Endothelial cell of umbilical vein (primary cell): ENCODE data around the gene USP8. TPM values are rescaled to one million over a fixed set of nuclear protein-coding genes. Genes with fewer than 3 reads are reported as not detected.

Experiments
- BruUV-seq: library from RNA; stranded (reverse); fragments of 400-500 nt; replicated peaks from 2 replicates; lab custom pipeline; 2021; lab: Mats Ljungman, UMichigan
- CTCF ChIA-PET: fragments of 300-600, 350-600 bp; sonication (Branson Sonifier 250); formaldehyde crosslinking; loops from one replicate; lab custom pipeline; 2021; ENCODE audit warnings: antibody characterized with exemption, inconsistent platforms; lab: Charles Lee
- POLR2A ChIA-PET: fragments of 300-600, 350-600 bp; sonication (Branson Sonifier 250); formaldehyde crosslinking; loops from one replicate; lab custom pipeline; 2021; ENCODE audit warnings: antibody characterized with exemption, inconsistent platforms; lab: Charles Lee
- DNase-seq: peaks from one replicate; pipeline ENCODE4 v3.0.0-alpha.2; 2011; ENCODE audit warnings: low read depth, low spot score
- FAIRE-seq: peaks from 2 replicates; lab custom pipeline; 2011; peaks lifted over from hg19 to GRCh38; lab: Jason Lieb, UNC
- H2AFZ ChIP-seq: 2 replicates; pipeline ENCODE4 v1.6.0; 2012; ENCODE audit warnings: low read depth, low read length, control low read depth, inconsistent platforms
- H3K27ac ChIP-seq: 2 replicates; pipeline ENCODE4 v1.5.1; 2011; ENCODE audit warnings: low read depth, mild to moderate bottlenecking, control low read depth, low read length, moderate library complexity; ENCODE audit not compliant: insufficient read depth
- H3K27me3 ChIP-seq, 2 experiments: 2 replicates each; pipeline versions ENCODE4 v1.6.0 to v1.6.1; 2011; ENCODE audit warnings: low read length in 2 of 2, mixed read lengths in 1 of 2; ENCODE audit not compliant: control insufficient read depth in 2 of 2, insufficient read depth in 2 of 2
- H3K36me3 ChIP-seq, 2 experiments: 2 replicates in 1 of 2; 3 replicates in 1 of 2; pipeline ENCODE4 v1.5.1; 2011; ENCODE audit warnings: low read length in 2 of 2, mild to moderate bottlenecking in 1 of 2, moderate library complexity in 1 of 2; ENCODE audit not compliant: control insufficient read depth in 2 of 2, insufficient read depth in 2 of 2; ENCODE audit errors: extremely low read depth in 1 of 2
- H3K4me1 ChIP-seq: 3 replicates; pipeline ENCODE4 v1.5.1; 2011; ENCODE audit warnings: mild to moderate bottlenecking, low read length; ENCODE audit not compliant: control insufficient read depth, insufficient read depth; ENCODE audit errors: extremely low read depth
- H3K4me2 ChIP-seq: 2 replicates; pipeline ENCODE4 v1.6.1; 2011; ENCODE audit warnings: low read length, control low read depth, mixed read lengths; ENCODE audit not compliant: insufficient read depth
- H3K4me3 ChIP-seq, 3 experiments: fragments of 200-600 bp in 1 of 3; sonication (generic), shearing (Covaris generic) in 1 of 3; replicated peaks in 1 of 3; 2 replicates each; pipeline ENCODE4 v1.5.1; 2011 to 2016; ENCODE audit warnings: control low read depth in 3 of 3, low read length in 3 of 3, mild to moderate bottlenecking in 2 of 3, inconsistent platforms in 1 of 3, low read depth in 1 of 3, moderate library complexity in 1 of 3; ENCODE audit not compliant: insufficient read depth in 1 of 3
- H3K79me2 ChIP-seq: 2 replicates; pipeline ENCODE4 v1.6.0; 2012; ENCODE audit warnings: low read length, inconsistent platforms; ENCODE audit not compliant: control insufficient read depth, insufficient read depth
- H3K9ac ChIP-seq: replicated peaks from 2 replicates; pipeline ENCODE3; 2011; ENCODE audit warnings: low read length, control low read depth; ENCODE audit not compliant: insufficient read depth; ENCODE audit errors: extremely low read depth
- H3K9me1 ChIP-seq: replicated peaks from 3 replicates; pipeline ENCODE4 v1.6.0; 2011; ENCODE audit warnings: mild to moderate bottlenecking, low read length; ENCODE audit not compliant: control insufficient read depth, insufficient read depth; ENCODE audit errors: extremely low read depth
- H3K9me3 ChIP-seq: replicated peaks from 2 replicates; pipeline ENCODE4 v1.5.1; 2012; ENCODE audit warnings: low read length, inconsistent platforms; ENCODE audit not compliant: control insufficient read depth, insufficient read depth
- H4K20me1 ChIP-seq: replicated peaks from 2 replicates; pipeline ENCODE3; 2011; ENCODE audit warnings: mild to moderate bottlenecking, low read length; ENCODE audit not compliant: control insufficient read depth, insufficient read depth; ENCODE audit errors: extremely low read depth
- EZH2 ChIP-seq: IDR thresholded peaks from 2 replicates; pipeline ENCODE4 v1.6.1; 2012; ENCODE audit warnings: borderline replicate concordance, low read depth, mild to moderate bottlenecking, moderate library complexity, low read length, inconsistent platforms; ENCODE audit not compliant: severe bottlenecking
- GATA2 ChIP-seq: IDR thresholded peaks from 2 replicates; pipeline ENCODE4 v1.7.0; 2011; ENCODE audit warnings: low read depth, mild to moderate bottlenecking, moderate library complexity, mixed read lengths, low read length; ENCODE audit not compliant: insufficient read length, insufficient read depth
- JUN ChIP-seq: IDR thresholded peaks from 2 replicates; pipeline ENCODE4 v1.6.1; 2011; ENCODE audit warnings: borderline replicate concordance, low read depth; ENCODE audit not compliant: insufficient read length, insufficient read depth
- MYC ChIP-seq: IDR thresholded peaks from one replicate; pipeline ENCODE4 v1.6.1; 2011; ENCODE audit warnings: mild to moderate bottlenecking, low read depth, low read length
- POLR2AphosphoS5 ChIP-seq: IDR thresholded peaks from 2 replicates; pipeline ENCODE4 v1.6.1; 2012; ENCODE audit warnings: low read depth, mild to moderate bottlenecking, control low read depth, low read length, moderate library complexity; ENCODE audit not compliant: insufficient read depth
- dilution Hi-C: fragments of 300-500 bp; cut with MboI; formaldehyde crosslinking; loops from one replicate; pipeline ENCODE4 v1.15.0; 2019; ENCODE audit warnings: low sequenced_read_pairs; ENCODE audit not compliant: extremely low pct_ligation_motif_present
- intact Hi-C: fragments of 100-400 bp; cut with micrococcal nuclease; formaldehyde crosslinking; loops from one replicate; pipeline ENCODE4 v1.10.0; 2022
- polyA plus RNA-seq, 4 experiments: library from polyadenylated mRNA; depleted of rRNA in 3 of 4; stranded (reverse) in 3 of 4; unstranded in 1 of 4; fragments of >200 nt; gene quantifications; 2 replicates each; pipeline versions ENCODE4 v1.2.1 to v1.2.3, GENCODE V29; 2011 to 2012; ENCODE audit warnings: missing spikeins in 1 of 4
- total RNA-seq: library from RNA; stranded (reverse); gene quantifications from 2 replicates; pipeline ENCODE4 v1.2.3, GENCODE V29; 2021
- TF ChIP-seq, protein P1 (sequence below): IDR thresholded peaks from 2 replicates; pipeline ENCODE4 v1.6.1; 2011; ENCODE audit not compliant: insufficient read depth, insufficient read length
- TF ChIP-seq, protein P2 (sequence below), 2 donors: IDR thresholded peaks; 1 replicate in 1 of 2; 2 replicates in 1 of 2; pipeline ENCODE4 v1.5.1; 2011; ENCODE audit warnings: low read length in 2 of 2, mild to moderate bottlenecking in 2 of 2, moderate library complexity in 2 of 2, control low read depth in 1 of 2, inconsistent platforms in 1 of 2, low read depth in 1 of 2; ENCODE audit not compliant: insufficient read depth in 1 of 2; ENCODE audit errors: extremely low read depth in 1 of 2

Gene USP8
- total and polyA plus RNA-seq, 2 donors (not counting 3 experiments of a cell fraction or from before 2014, with no cell fraction given): 19.0 to 44.8 TPM

DNA sequence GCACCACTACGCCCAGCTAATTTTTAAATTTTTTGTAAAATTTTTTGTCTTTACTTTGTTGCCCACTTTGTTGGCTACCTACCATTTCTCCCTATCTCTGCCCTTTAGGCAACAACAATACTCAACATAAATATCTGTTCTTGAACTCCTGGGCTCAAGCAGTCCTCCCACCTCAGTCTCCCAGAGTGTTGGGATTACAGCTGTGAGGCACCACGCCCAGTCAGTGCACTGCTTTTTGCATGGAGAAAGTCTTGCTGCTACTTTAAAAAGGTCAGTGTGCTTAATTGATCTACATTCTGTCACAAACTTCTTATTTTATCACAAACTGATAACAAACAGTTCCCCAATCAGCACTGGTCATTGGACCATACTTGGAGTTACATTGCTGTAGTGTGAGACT, 8.0 kb downstream of the USP8 start:
- no peak overlapping the region for H3K27ac ChIP-seq
- no peak overlapping the region for H3K4me3 ChIP-seq
- H4K20me1 ChIP-seq: peaks cover 2% of the 10 kb centered on the region
- POLR2A ChIA-PET: no interaction called here
- no peak overlapping the region for H3K9ac ChIP-seq
- dilution Hi-C loops (no loop called here), intact Hi-C loops (no loop called here)
- DNase-seq (no peak), FAIRE-seq (no peak)
- no peaks in the 10 kb centered on the region for H3K9me3 ChIP-seq
- peaks cover 87% of the 10 kb centered on the region for H3K79me2 ChIP-seq
- no peaks in the 10 kb centered on the region for H3K36me3 ChIP-seq
- H3K4me1 ChIP-seq: no peaks in the 10 kb centered on the region
- CTCF ChIA-PET: no interaction called here
- H3K27me3 ChIP-seq: no peaks in the 10 kb centered on the region
- no peaks in the 10 kb centered on the region for H3K9me1 ChIP-seq
- no peak overlapping the region for H2AFZ ChIP-seq
- H3K4me2 ChIP-seq: no peak overlapping the region
- TF ChIP-seq, protein P1, sequence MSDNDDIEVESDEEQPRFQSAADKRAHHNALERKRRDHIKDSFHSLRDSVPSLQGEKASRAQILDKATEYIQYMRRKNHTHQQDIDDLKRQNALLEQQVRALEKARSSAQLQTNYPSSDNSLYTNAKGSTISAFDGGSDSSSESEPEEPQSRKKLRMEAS: no peak
- TF ChIP-seq GATA2 (no peak), MYC (no peak), POLR2AphosphoS5 (no peak), JUN (no peak), EZH2 (no peak)
- TF ChIP-seq, protein P2, sequence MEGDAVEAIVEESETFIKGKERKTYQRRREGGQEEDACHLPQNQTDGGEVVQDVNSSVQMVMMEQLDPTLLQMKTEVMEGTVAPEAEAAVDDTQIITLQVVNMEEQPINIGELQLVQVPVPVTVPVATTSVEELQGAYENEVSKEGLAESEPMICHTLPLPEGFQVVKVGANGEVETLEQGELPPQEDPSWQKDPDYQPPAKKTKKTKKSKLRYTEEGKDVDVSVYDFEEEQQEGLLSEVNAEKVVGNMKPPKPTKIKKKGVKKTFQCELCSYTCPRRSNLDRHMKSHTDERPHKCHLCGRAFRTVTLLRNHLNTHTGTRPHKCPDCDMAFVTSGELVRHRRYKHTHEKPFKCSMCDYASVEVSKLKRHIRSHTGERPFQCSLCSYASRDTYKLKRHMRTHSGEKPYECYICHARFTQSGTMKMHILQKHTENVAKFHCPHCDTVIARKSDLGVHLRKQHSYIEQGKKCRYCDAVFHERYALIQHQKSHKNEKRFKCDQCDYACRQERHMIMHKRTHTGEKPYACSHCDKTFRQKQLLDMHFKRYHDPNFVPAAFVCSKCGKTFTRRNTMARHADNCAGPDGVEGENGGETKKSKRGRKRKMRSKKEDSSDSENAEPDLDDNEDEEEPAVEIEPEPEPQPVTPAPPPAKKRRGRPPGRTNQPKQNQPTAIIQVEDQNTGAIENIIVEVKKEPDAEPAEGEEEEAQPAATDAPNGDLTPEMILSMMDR (IDR thresholded peaks at IDR 0.05; ENCODE audit: extremely low read depth in 1 of 2, insufficient read depth in 1 of 2, low read depth in 1 of 2, low read length in 2 of 2): no peak
- no TSS peak for BruUV-seq
